GM20431 (cell line): ENCODE measurements around the gene HEYL.

Experiments
- in situ Hi-C: fragments of 300-500 bp; cut with MseI, MboI; formaldehyde crosslinking; loops from one replicate; pipeline ENCODE4 v1.15.0; 2020; ENCODE audit warnings: low sequenced_read_pairs; ENCODE audit not compliant: unreplicated experiment

The HEYL gene

DNA sequence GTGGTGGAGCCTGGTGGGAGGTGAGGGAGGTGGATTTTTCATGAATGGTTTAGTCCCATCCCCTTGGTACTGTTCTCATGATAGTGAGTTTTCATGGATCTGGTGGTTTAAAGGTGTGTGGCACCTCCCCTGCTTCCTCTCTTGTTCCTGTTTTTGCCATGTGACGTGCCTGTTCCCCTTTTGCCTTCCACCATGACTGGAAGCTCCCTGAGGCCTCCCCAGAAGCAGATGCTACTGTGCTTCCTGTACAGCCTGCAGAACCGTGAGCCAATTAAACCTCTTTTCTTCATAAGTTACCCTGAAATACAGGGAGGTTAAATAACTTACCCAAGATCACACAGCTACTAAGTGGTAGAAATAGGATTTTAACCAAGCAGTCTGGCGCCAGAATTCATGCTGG is 4.3 kb upstream of the HEYL start:
- in situ Hi-C loops: no loop called here

GRCh38 chr1:39642796-39643195 is 3.4 kb upstream of the HEYL start:
- in situ Hi-C loops: no loop called here

DNA sequence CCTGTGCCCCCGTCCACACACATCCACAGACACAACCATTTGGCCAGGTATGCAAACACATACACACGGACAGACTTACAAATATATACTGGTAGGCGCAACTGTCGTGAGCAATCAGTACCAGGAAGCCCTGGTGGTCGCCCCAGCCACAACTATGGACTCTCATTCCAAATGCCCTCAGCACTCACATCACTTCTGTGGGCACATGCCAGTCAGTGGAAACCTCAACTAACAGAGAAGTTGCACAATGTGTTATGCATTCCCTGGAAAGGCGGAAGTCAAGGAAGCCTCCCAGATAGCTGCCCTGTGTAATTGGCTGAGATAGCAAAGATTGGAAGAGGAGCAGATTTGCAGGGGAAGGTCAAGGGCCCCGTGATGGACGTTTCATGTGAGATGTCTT is 1.4 kb upstream of the HEYL start:
- in situ Hi-C loops: no loop called here

DNA sequence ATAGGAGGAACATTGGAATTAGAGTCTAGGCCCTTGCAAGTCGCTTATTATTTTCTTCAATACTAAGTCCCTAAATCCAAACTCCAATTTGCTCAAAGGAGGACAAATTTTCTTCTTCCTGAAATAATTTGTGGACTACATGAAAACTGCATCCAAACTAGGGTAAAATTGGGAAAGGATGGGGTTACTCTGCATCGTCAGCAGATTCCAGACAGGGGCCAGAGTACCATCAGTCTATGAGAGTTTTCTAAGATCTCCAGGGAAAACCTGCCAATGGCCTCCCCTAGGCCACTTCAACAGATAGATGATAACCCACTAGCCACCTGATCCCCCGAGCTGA is 508 bp downstream of the HEYL start:
- in situ Hi-C loops: no loop called here

DNA sequence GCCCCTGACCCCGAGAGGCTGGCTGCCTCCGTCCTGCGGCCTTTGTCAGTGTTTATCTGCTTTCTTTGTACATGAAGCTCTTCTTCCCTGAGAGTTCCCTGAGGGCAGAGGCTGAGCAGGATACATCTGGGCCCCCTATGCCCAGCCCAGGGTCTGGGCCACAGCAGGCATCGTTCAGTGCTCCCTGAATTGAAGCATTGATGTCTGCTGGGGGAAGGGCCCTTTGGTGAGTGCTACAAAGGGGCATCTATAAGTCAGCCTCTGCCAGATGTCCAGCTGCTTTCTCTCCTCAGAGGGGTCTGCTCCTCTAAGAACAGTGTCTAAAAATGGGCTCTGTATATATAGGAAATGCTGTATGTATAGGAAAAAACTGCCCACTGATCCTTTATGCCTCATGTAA is 2.1 kb downstream of the HEYL start:
- in situ Hi-C loops: no loop called here

DNA sequence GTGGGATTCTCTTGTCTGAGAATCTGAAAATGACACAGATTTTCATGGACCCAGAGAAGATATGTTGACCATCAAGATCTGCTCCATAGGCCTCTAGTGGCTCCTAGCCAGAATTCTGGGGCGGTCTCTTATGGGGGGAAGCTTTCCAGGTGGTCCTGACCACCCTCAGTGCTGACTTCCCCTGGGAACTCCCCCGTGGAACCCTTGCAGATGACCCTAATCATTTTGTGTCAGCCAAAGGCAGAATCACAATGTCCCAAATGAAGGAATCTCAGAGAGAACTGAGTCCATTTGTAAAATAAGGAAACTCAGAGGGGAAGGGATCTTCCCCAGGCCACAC is 3.6 kb downstream of the HEYL start:
- in situ Hi-C loops: no loop called here

GRCh38 chr1:39635205-39635870 is 4.1 kb downstream of the HEYL start:
- in situ Hi-C loops: no loop called here

DNA sequence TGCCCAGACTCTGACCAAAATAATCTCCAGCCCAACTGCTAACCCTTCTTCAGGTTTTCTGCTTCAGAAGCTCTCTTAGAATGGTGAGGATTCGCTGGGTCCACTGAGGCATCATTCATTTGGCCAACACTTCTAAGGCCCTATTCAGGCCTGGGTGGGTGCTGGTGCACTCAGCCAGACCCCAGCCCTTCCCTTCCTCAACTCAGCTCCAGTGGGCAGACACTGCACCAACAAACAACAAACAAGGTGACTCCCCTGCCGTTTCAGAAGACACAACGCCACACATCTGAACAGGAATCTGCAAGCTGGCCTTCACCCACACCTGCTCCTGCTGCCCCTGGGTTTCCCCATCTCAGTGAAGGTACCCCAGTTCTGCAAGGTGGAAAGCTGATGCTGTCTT is 6.0 kb downstream of the HEYL start:
- in situ Hi-C loops: no loop called here

GRCh38 chr1:39632682-39633417 is 6.6 kb downstream of the HEYL start:
- in situ Hi-C loops: no loop called here

GRCh38 chr1:39632323-39632681 is 7.1 kb downstream of the HEYL start:
- in situ Hi-C loops: no loop called here

DNA sequence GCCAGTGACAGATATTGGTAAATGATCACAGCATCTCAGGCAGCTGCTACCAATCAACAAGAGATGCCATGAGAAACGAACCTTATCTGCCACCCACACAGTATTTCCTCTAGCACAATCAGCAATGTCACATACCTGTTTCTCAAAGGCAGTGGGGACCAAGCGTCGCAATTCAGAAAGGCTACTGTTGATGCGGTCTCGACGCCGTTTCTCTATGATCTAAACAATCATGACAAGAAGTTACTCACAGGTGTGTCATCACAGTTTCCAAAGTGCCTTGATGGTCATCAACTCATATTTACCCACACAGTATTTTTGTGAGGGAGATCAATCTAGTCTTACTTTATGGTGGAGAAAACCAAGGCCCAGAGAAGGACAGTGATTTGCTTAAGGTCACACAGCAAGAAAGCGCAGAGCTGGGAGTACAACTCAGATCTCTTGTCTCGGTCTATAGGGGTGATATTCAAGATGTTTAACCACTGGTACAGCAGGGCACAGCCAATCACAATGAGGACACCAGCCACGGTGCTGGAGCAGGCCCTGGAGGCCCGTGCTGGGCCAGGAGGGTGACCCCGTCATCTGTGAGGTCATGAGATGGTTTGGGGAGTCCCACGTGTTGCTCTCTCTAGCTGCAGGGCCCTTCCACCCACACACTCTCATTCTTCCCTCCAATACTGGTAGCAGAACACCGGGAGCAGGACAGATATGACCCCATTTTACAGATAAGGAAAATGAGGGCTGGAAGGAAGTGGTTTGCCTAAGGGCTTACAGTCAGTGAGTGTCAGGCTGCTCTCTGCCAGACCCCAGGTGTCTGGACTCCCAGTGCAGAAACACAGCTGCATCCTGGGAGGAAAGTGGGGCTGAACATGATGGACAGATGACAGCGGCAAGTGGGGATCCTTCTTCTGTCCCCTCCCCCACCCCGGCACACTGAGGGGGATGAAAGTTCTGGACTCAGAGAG is 7.8 kb downstream of the HEYL start:
- in situ Hi-C loops: no loop called here

DNA sequence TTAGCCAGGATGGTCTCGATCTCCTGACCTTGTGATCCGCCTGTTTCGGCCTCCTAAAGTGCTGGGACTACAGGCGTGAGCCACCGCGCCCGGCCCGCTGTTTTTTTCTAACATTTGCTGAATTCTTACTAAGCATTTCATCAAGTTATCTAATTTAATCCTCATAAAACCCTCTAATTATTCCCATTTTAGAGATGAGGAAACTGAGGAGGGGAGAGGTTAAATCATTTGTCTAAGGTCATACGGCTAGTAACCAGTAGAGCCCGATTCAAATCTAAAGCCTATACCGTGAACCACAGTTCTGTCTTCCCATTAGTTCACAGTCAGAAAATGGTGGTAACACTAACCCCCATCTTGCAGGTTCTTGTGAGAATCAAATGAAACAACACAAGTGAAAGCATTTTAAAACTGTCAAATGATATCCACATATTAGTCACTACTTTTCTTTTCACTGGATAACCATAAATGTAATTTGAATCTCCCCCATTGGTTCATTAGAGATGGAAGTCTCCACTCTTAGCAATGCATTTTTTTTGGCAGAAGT is 10.6 kb downstream of the HEYL start:
- in situ Hi-C loops: no loop called here

GRCh38 chr1:39626646-39627045 is 12.8 kb downstream of the HEYL start:
- in situ Hi-C loops: no loop called here

- in situ Hi-C loops: no loop called here
Measured at GRCh38 chr1:39625462-39626273, 13.8 kb downstream of the HEYL start.

- in situ Hi-C loops: no loop called here
Measured at GRCh38 chr1:39625009-39625408, 14.4 kb downstream of the HEYL start.

DNA sequence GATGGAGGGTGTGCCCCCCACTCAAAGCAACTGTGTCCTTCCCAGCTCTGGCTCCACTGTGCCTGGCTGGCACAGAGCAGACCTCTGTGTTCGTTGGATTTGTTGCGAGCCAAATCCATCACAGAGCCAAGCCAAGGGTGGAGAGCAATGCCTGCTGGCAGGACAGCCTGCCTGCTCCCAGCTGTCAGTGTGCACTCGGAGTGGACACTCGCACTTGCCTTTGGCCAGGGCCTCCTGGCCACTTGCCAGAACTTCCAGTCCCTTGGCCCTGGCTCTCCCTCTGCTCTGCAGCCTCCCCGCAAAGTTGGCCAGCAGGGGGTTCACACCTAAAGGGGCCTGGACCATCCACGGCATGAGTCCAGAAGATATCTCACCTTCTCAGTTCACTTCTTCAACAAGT is 16.4 kb downstream of the HEYL start:
- in situ Hi-C loops: loop anchor here (25.0 kb wide), 1 partner anchor 89 kb away; no protein-coding TSS in a partner anchor

DNA sequence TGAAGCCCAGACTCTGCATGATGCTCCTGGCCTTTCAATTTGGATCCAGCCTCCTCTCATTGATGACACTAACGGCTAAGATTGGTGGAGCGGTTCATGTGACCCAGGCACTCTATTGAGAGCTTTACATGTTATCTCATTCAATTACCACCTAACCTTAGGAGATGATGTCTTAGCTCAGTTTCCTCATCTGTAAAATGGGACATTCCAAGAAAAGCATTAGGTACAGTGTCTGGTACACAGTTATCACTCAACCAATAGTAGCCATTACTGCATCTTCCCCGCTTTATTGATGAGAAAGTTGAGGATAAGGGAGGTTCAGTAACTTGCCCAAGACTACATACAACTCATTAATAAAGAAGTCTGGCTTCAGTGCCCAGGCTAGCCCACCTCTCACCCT is 17.0 kb downstream of the HEYL start:
- in situ Hi-C loops: loop anchor here (25.0 kb wide), 1 partner anchor 90 kb away; no protein-coding TSS in a partner anchor

DNA sequence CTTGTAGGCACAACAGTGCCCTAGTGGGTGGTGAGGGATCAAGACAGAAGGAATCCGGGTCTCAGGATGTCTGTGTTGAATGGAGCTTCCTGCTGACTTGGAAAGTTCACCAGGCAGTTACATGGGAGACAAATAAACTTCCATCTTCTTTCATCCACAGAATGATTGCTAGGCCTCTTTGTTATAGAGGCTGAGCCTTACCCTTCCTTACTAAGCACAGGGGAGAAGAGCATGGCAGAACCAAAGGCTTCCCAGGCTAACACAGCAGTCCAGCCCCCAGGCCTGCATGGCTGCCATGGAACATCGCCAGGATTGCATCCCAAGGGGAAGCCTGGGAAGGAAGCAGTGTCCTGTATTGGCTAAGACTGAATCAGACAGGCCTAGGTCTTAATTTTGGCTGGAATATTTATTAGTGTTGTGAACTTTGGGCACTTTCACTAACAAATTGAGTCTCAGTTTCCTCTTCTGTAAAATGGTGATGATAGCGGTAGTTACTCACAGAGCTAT is 18.7 kb downstream of the HEYL start:
- in situ Hi-C loops: loop anchor here (25.0 kb wide), 1 partner anchor 92 kb away; no protein-coding TSS in a partner anchor

GRCh38 chr1:39617488-39618049 is 21.9 kb downstream of the HEYL start:
- in situ Hi-C loops: loop anchor here (25.0 kb wide), 1 partner anchor 95 kb away; no protein-coding TSS in a partner anchor
